ES-I3 (cell line): Measurements from ENCODE around the gene MYRIP.

Source experiments
- H3K36me3 ChIP-seq: 2 replicates; pipeline ENCODE4 v1.6.1; 2013; ENCODE audit warnings: mild to moderate bottlenecking, low read length, control low read depth, moderate library complexity; ENCODE audit not compliant: insufficient read depth
- H3K4me1 ChIP-seq: 2 replicates; pipeline ENCODE4 v1.6.1; 2013; ENCODE audit warnings: mild to moderate bottlenecking, control low read depth, low read length; ENCODE audit not compliant: insufficient read depth
- H3K9ac ChIP-seq: 2 replicates; pipeline ENCODE4 v1.6.1; 2013; ENCODE audit warnings: low read depth, mild to moderate bottlenecking, low read length, moderate library complexity
- H3K9me3 ChIP-seq: 2 replicates; pipeline ENCODE4 v1.6.1; 2013; ENCODE audit warnings: mild to moderate bottlenecking, low read length, moderate library complexity; ENCODE audit not compliant: control insufficient read depth, insufficient read depth

The MYRIP gene

DNA sequence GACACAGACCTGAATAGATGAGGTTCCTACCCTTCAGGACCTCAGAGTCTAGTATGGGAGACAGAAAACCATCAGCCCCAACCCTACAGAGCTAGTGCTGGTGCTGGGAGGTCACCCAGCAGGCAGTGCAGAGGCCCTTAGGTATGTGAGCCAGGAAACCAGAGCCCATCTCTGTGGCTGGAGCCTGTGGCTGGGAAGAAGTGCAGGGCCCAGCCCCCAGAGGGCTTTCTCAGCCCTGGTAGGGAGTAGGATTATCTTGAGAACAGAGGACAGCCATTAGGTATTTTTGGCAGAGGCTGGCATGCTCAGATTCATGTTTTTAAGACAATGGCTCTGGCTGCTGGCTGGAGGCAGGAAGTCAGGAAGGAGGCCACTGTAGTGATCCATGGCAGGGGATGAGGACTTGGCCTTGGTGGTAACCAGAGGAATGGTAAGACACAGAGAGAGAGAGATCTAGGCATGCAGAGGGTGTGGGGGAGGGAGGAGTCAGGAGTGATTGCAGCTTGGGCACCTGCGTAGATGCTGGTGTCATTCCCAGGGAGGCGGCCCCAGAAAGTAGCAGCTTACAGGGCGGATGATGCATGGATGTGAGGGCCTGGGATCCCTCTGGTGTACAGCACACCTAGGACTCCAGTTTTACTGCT lies 279.2 kb downstream of the MYRIP start:
- no peak overlapping the region for H3K9ac ChIP-seq
- H3K4me1 ChIP-seq: no peaks in the 10 kb centered on the region
- H3K9me3 ChIP-seq: no peaks in the 10 kb centered on the region
- no peaks in the 10 kb centered on the region for H3K36me3 ChIP-seq

DNA sequence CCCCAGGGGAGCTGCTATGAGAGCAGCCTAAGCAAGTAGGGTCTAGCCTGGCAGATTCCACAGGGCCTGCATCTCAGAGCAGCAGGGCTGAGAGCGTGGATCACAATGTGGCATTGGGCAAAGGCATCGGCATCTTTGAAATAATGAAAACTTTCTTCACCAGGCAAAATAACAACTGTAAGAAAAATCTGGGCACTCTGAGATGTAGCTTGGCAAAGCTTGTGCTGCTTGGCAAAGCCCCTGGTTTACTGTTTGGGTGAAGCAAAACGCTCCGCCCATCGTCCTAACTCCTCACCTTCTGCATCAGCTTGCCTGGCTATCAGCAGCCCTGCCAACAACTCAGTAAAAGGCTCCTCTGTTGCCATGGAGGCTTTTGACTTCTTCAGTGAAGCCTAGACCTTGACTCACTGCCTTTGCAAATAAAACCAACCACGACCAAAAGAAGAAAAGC lies 287.3 kb downstream of the MYRIP start:
- Histone ChIP-seq H3K9ac (no peak overlapping the region), H3K36me3 (no peaks in the 10 kb centered on the region), H3K4me1 (no peaks in the 10 kb centered on the region), H3K9me3 (no peaks in the 10 kb centered on the region; the same call in 1 of the 2 replicates)

DNA sequence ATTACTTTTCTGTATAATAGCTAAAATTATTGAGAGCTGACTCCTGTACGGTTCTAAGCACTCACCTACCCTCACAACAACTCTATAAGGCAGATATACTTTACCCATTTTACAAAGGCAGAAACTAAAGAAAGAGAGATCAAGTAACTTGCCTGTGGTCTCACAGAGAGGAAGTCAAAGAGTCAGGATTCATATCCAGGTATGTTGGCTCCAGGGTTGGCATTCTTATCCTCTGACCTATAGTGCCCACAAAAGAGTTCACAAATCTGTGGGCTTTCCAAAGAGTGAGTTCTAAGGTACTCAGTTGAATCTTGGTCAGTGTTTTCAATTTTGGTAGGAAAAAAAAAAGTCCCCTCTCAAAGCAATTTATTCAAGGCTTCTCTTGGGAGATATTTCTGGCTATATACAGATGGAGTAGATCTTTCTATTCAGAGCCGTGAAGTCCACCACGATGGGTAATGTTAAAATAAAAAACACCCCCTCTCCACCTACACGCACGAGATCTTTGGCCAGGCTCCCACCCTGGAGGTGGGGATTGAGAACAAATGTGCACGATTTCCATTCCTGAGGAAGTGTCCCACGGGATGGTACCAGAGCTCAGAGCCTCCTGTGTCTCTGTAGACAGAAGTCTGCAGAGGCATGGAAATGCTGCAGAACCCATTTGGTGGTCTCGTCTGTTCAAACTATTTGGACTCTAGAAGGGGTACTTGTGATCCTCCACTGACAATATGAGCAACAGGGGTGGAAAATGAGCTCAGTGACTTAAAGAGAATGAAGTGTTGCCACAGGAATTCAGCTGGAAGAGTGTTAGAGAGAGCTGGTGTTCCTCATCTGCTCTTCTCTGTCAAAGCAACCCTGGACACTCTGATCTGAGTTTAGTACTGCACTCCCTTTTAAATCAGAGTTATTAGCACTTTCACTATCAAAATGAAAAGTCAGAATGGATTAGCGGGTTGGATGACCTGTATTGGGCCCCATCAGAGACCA lies 288.0 kb downstream of the MYRIP start:
- Histone ChIP-seq H3K9ac (no peak overlapping the region), H3K4me1 (no peaks in the 10 kb centered on the region), H3K9me3 (no peaks in the 10 kb centered on the region; the same call in 1 of the 2 replicates), H3K36me3 (no peaks in the 10 kb centered on the region)

DNA sequence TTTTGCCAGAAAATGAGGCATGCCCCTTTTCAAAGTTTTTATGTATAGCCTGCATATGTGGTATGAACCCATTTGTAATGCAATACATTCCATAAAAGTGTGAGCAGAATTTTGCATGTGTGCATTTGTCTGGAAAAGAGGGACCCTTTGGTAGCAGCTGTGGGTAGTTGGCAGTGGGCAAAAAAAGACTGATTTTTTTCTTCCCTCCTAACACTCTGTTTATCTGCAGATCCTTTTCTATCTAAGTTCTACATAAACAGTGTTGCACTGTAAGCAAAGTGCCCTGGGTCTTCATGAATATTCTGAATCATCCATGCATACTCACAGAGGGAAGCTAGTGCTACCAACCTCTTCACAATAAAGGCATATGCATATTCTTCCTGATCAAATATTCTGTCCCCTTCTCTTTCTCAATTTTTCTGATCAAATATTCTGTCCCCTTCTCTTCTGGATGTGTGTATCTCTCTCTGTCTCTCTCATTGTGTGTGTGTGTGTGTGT lies 288.9 kb downstream of the MYRIP start:
- H3K9me3 ChIP-seq: no peaks in the 10 kb centered on the region; the same call in 1 of the 2 replicates

DNA sequence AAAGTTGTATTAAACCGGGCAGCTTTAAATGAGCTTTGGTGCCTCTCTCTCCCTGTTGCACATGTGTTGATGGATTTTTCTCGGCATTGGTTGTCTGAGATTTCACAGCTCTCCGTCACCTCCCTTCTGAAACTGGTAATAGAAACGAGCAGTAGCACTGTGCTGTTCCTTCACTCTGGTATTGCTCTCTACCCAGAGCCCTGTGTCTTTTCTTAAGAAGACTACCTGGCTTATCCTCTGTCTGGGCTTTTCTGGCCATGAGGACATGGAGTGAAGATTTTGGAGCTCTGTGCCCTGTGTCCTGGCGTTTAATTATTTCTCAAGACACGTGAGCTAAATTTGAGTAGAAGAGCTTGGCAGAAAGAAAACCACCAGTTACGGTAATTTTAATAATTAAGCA lies 290.5 kb downstream of the MYRIP start:
- Histone ChIP-seq H3K9me3 (no peaks in the 10 kb centered on the region; the same call in 1 of the 2 replicates), H3K36me3 (no peaks in the 10 kb centered on the region), H3K9ac (no peak overlapping the region), H3K4me1 (no peaks in the 10 kb centered on the region)

More for the DNA sequence above, 288.9 kb downstream of the MYRIP start:
- Histone ChIP-seq H3K4me1 (no peaks in the 10 kb centered on the region), H3K36me3 (no peaks in the 10 kb centered on the region), H3K9ac (no peak overlapping the region)

DNA sequence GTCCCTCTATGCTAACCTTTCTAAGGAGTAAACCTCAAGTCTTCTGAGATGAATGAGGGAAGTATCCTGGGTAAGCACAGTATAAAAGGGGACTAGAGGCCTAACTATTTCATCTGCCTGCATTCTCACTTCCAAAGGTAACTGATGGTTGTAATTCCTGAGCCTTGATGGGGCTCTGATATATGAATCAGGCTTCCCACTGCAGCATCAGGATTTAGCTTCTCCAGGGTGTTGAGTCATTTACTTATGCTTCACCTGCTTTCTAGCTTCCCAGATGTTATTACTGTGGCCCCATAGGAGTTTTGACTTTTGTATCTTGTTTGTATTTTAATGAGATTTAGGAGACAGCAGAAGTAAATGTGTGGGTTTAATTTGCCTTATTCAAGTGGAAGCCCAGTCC lies 292.8 kb downstream of the MYRIP start:
- Histone ChIP-seq H3K36me3 (no peaks in the 10 kb centered on the region), H3K9me3 (no peaks in the 10 kb centered on the region; the same call in 1 of the 2 replicates), H3K9ac (no peak overlapping the region), H3K4me1 (no peaks in the 10 kb centered on the region)

DNA sequence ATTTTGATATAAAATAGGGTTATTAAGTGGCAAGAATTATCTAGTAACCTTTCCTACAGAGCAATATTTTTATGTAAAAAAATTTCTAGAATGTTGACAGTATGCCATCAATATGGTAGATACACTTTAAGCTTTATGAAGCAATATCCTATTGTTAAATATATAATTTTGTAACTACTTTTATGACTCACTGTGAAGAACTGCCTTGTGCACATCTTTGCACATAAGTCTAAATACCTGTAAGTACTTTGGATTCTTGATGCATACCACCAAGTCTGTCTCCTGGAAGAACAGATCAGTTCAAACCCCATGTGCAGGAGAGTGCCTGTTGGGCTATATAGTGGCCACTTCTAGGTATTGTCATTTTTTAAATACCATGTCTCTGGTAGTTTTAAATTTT lies 294.4 kb downstream of the MYRIP start:
- H3K36me3 ChIP-seq: no peaks in the 10 kb centered on the region
- H3K4me1 ChIP-seq: peaks cover 8% of the 10 kb centered on the region
- H3K9ac ChIP-seq: no peak overlapping the region
- H3K9me3 ChIP-seq: no peaks in the 10 kb centered on the region; the same call in 1 of the 2 replicates

DNA sequence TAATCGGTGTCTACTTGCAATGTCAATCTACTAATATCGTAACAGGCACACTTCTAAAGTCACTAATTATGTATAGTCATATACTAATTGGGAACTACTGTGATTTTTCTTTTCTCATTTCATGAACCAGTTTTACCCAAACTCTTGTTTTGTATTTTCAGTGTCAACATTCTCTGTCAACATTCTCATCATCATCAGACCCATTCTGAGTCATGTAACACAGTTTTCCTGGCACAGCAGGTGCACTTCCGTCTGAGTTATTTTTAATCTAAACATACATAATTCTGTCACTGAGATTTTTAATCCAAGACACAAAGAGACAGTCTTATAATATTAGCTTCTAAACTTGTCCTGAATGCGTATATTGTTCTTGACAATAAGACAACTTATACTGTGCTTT lies 295.0 kb downstream of the MYRIP start:
- H3K9ac ChIP-seq: no peak overlapping the region
- no peaks in the 10 kb centered on the region for H3K36me3 ChIP-seq
- H3K4me1 ChIP-seq: peaks cover 10% of the 10 kb centered on the region
- H3K9me3 ChIP-seq: no peaks in the 10 kb centered on the region; the same call in 1 of the 2 replicates

DNA sequence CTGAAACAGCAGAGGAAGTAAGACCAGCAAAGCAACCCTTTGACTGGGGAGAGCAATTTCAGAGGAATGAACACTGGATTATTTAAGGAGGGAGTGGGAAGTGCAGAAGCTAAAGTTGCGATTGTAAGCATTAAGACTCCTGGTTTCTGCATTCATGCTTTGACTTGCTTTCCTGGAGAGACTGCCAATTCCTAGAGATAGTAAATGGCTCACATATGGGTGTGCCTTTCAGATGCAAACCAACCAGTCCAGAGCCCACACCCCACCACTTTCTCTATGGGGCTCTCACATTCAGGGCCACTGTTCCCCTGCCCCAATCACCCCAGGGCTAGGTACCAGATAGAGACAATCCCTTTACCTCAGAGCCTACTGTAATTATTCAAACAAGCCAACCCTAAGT lies 299.2 kb downstream of the MYRIP start:
- Histone ChIP-seq H3K4me1 (peaks cover 10% of the 10 kb centered on the region), H3K36me3 (no peaks in the 10 kb centered on the region), H3K9ac (no peak overlapping the region), H3K9me3 (no peaks in the 10 kb centered on the region)

DNA sequence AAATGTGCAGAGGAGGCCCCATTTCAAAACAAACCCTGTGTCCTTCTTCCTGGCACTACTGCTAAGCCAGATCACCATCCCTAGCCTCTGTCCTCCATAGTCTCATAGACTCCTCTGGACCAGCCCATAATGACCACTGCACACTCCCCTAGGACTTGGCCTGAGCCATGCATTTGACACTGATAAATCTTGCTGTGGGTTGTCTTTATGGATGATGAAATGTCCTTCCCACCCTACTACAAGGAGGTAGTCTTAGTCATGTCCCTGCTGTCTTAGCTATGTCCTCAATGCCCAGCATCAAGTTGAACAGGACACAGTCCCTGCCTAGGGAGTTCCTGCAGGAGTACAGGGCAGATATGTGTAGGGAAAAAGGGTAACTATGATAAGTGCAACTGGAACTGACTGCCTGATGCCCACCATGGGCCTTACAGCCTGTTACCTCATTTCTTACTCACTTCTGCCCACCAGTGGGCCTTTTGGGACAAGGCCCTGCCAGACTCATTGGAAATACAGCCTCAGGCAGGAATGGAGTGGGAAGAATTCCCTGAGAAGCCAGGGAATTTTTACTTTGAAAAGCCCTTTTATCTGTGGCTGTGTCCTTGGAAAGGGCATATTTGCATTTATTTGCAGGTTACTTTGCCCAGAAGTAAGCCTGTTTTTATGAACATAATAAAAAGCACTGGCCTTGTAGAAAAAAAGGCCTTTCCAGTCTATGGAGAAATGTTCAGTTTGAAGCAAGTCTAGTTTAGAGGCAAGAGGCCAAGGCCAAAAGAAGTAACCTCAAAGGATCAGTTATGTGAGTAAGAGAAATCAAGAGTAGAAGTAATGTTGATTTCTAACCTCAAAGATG lies 300.5 kb downstream of the MYRIP start:
- H3K4me1 ChIP-seq: peaks cover 10% of the 10 kb centered on the region
- H3K9me3 ChIP-seq: no peaks in the 10 kb centered on the region
- H3K36me3 ChIP-seq: no peaks in the 10 kb centered on the region
- H3K9ac ChIP-seq: no peak overlapping the region

DNA sequence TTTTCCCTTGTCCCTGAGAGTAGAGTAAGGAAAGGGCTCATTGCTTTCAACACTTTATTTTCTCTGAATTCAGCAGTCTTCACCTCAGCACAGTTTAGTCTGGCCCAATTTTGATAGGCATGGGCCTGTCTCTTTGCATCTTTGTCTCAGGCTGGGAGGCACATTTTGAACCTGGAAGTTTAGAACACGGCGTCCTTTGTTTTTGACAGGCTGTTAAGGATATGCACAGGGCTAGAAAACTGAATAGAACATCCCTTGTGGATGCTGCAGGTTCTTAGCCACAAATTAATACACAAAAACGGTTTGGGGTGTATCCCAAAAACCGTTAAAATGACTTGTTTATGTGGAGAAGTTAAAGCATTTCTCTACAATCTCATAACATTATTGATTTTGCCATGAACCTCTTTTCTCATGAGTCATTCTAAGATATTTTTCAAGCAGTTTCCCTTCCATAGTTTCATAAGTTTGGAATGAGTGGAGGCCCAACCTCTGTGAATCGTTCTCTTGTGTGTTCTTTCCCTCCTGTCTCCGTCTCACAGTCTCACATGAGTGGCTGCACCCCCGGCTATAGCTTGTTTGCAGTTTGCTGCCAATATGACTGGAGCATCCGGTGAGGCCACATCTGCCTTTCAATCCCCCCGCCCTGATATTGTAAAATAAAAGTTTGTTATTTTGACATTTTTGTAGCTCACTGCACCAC lies 307.2 kb downstream of the MYRIP start:
- Histone ChIP-seq H3K9ac (no peak overlapping the region), H3K4me1 (no peaks in the 10 kb centered on the region), H3K9me3 (no peaks in the 10 kb centered on the region), H3K36me3 (no peaks in the 10 kb centered on the region)

DNA sequence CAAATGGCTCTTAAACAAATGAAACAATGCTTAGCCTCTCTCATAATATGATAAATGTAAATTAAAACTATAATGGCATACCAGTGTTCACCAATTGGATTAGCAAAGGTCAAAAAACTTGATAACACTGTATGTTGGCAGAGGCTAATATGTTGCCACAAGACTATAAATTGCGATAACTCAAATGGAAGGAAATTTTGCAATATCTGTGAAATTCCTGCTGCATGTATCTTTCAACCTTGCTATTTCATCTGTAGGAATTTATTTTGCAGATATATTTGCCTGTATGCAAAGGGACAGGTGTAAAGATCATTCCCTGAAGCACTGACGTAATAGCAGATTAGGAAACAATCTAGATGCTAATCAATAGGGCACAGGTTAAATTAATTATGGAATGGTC lies 308.7 kb downstream of the MYRIP start:
- H3K9ac ChIP-seq: no peak overlapping the region
- H3K9me3 ChIP-seq: no peaks in the 10 kb centered on the region
- no peaks in the 10 kb centered on the region for H3K4me1 ChIP-seq
- no peaks in the 10 kb centered on the region for H3K36me3 ChIP-seq

DNA sequence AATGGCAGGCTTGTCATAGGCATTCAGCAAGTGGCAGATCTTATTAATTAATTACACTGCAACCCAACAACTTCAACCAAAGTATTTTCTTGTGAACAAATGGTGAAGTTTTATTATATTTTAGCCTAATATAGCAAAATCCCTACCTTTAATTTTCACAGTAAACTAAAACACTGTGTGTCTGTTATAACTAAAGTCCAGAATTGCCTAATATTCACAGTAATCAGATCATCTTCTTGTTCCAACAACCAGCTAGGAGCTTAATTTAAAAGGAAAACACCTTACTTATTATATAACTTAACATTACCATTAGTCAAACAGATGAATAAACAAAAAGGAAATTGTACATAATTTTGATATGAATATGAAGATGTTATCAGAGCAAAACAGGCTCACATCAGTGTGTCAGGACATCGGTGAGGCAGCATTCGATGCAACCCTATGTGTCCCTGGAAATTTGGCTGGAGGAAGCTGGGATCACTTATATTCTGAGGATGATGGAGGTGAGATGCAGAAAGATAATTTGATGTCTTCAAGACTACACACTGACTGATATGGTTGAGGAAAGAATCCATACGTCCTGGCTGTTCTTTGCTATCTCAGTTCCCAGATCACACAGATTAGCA lies 310.8 kb downstream of the MYRIP start:
- Histone ChIP-seq H3K9ac (no peak overlapping the region), H3K36me3 (no peaks in the 10 kb centered on the region), H3K9me3 (no peaks in the 10 kb centered on the region), H3K4me1 (no peaks in the 10 kb centered on the region)
